HepG2 (cell line): ENCODE results near the gene ACSS1. TPM values are rescaled to one million over a fixed set of nuclear protein-coding genes. Genes with fewer than 3 reads are reported as not detected.

Experiments
- ELF3 ChIP-seq: IDR thresholded peaks from 2 replicates; pipeline ENCODE4 v1.6.1; 2016; ENCODE audit warnings: missing genetic modification reagents, missing compliant biosample characterization
- FOXO4 ChIP-seq: sonication (generic); formaldehyde crosslinking; conservative IDR thresholded peaks from 2 replicates; pipeline ENCODE4 v1.8.1; 2023; ENCODE audit warnings: missing genetic modification reagents
- GATA4 ChIP-seq: sonication (generic); IDR thresholded peaks from 2 replicates; pipeline ENCODE4 v1.6.1; 2016; ENCODE audit warnings: antibody characterized with exemption, low read depth, borderline replicate concordance
- GTF3A ChIP-seq: sonication (generic); formaldehyde crosslinking; conservative IDR thresholded peaks from 2 replicates; pipeline ENCODE4 v1.4.0; 2020; ENCODE audit warnings: mild to moderate bottlenecking, missing genetic modification reagents
- HOXA7 ChIP-seq: sonication (generic); formaldehyde crosslinking; IDR thresholded peaks from 2 replicates; pipeline ENCODE4 v1.8.1; 2022; ENCODE audit warnings: mild to moderate bottlenecking, missing genetic modification reagents, moderate library complexity
- KLF11 ChIP-seq: IDR thresholded peaks from 2 replicates; pipeline ENCODE4 v1.6.1; 2016; ENCODE audit warnings: missing compliant biosample characterization
- MAF1 ChIP-seq: sonication (generic); formaldehyde crosslinking; IDR thresholded peaks from 2 replicates; pipeline ENCODE4 v1.5.0; 2020; ENCODE audit warnings: missing genetic modification reagents, borderline replicate concordance
- POLR2G ChIP-seq: fragments of 200-400 bp; formaldehyde crosslinking; IDR thresholded peaks from 2 replicates; pipeline ENCODE4 v1.6.1; 2018; ENCODE audit warnings: mild to moderate bottlenecking, low read depth, low read length, moderate library complexity
- ZKSCAN8 ChIP-seq: IDR thresholded peaks from 2 replicates; pipeline ENCODE4 v1.6.1; 2016; ENCODE audit warnings: borderline replicate concordance, missing genetic modification reagents, missing compliant biosample characterization
- ZNF44 ChIP-seq: sonication (generic); formaldehyde crosslinking; IDR thresholded peaks from 2 replicates; pipeline ENCODE4 v1.5.1; 2020; ENCODE audit warnings: mild to moderate bottlenecking, missing genetic modification reagents
- ZNF484 ChIP-seq: sonication (generic); formaldehyde crosslinking; IDR thresholded peaks from 2 replicates; pipeline ENCODE4 v1.5.1; 2020; ENCODE audit warnings: mild to moderate bottlenecking, low read depth, missing genetic modification reagents, borderline replicate concordance
- ZNF691 ChIP-seq: sonication (generic); formaldehyde crosslinking; IDR thresholded peaks from 2 replicates; pipeline ENCODE4 v1.4.0; 2020; ENCODE audit warnings: missing genetic modification reagents, low read depth, mild to moderate bottlenecking, borderline replicate concordance
- ZNF7 ChIP-seq: IDR thresholded peaks from 2 replicates; pipeline ENCODE4 v1.6.1; 2016; ENCODE audit warnings: missing biosample characterization, missing genetic modification reagents
- ZNF792 ChIP-seq: IDR thresholded peaks from 2 replicates; pipeline ENCODE4 v1.6.1; 2016
- polyA plus RNA-seq, 8 experiments: library from polyadenylated mRNA; depleted of rRNA in 3 of 8; stranded (reverse) in 7 of 8; unstranded in 1 of 8; fragments of >200 nt; fragmentation: Illumina TruSeq in 4 of 8; extraction: Trizol in 4 of 8; gene quantifications; 2 replicates each; pipeline versions ENCODE4 v1.2.1 to v1.2.3, GENCODE V29; 2011 to 2016; ENCODE audit warnings: low read depth in 4 of 8, missing spikeins in 1 of 8, mixed read lengths in 1 of 8; ENCODE audit not compliant: insufficient read depth in 1 of 8
- total RNA-seq, 5 experiments: library from RNA; depleted of rRNA; stranded (reverse); fragments of >200 nt; fragmentation: Illumina TruSeq; extraction: Trizol; gene quantifications; 2 replicates each; pipeline ENCODE4 v1.2.3, GENCODE V29; 2016; ENCODE audit warnings: low read depth in 1 of 5
- TF ChIP-seq, protein P1 (sequence below): sonication (generic); formaldehyde crosslinking; IDR thresholded peaks from 2 replicates; pipeline ENCODE4 v1.5.0; 2020; ENCODE audit warnings: mild to moderate bottlenecking, missing genetic modification reagents, moderate library complexity
- TF ChIP-seq, protein P2 (sequence below): sonication (generic); formaldehyde crosslinking; IDR thresholded peaks from 2 replicates; pipeline ENCODE4 v1.5.0; 2020; ENCODE audit warnings: mild to moderate bottlenecking, missing genetic modification reagents
- TF ChIP-seq, protein P3 (sequence below): sonication (generic); formaldehyde crosslinking; IDR thresholded peaks from 2 replicates; pipeline ENCODE4 v1.5.1; 2020; ENCODE audit warnings: mild to moderate bottlenecking, missing genetic modification reagents, borderline replicate concordance

ACSS1 gene
- total and polyA plus RNA-seq, 2 of the 13 experiments (the other 11 are each of a cell fraction or from before 2014, with no cell fraction given): 15.2 to 41.6 TPM

DNA sequence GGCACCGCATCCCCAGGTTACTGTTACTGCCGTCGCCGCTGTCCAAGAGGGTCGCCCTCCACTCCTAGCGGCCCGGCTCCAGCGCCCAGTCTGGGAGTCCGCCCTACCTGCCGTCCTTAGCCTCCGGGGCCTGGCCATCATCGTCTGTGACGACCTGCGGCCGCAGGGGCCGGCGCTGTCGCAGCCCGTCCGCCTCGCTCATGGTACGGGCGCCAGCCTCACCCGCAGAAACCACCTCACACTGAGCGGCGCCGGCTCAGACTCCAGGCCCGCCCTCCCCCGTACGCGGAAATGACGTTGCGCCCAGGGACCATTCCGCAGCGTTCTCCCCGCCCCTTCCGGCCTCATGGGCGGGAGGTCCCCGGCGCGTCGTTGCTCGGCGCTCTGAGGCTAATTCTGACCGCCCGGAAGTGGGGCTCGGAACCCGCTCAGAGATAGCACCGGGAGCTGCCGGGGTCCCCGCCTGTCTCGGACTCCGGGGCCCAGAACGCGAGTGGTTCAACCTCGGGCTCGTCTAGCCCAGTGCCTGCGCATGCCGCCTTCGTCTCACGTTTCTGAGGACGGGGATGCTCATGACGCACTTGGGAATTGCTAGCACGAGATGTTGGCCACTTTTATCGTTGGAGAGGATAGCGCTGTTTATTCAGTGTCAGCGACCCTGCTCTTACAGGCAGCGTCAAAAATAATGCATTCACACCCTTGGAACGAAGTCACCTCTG is 65.3 kb downstream of the ACSS1 start, which contains the start of gene APMAP (continued):
- TF ChIP-seq, protein P1, sequence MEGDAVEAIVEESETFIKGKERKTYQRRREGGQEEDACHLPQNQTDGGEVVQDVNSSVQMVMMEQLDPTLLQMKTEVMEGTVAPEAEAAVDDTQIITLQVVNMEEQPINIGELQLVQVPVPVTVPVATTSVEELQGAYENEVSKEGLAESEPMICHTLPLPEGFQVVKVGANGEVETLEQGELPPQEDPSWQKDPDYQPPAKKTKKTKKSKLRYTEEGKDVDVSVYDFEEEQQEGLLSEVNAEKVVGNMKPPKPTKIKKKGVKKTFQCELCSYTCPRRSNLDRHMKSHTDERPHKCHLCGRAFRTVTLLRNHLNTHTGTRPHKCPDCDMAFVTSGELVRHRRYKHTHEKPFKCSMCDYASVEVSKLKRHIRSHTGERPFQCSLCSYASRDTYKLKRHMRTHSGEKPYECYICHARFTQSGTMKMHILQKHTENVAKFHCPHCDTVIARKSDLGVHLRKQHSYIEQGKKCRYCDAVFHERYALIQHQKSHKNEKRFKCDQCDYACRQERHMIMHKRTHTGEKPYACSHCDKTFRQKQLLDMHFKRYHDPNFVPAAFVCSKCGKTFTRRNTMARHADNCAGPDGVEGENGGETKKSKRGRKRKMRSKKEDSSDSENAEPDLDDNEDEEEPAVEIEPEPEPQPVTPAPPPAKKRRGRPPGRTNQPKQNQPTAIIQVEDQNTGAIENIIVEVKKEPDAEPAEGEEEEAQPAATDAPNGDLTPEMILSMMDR (CRISPR knock-in tag): peak; percentile 24
- TF ChIP-seq, protein P2, sequence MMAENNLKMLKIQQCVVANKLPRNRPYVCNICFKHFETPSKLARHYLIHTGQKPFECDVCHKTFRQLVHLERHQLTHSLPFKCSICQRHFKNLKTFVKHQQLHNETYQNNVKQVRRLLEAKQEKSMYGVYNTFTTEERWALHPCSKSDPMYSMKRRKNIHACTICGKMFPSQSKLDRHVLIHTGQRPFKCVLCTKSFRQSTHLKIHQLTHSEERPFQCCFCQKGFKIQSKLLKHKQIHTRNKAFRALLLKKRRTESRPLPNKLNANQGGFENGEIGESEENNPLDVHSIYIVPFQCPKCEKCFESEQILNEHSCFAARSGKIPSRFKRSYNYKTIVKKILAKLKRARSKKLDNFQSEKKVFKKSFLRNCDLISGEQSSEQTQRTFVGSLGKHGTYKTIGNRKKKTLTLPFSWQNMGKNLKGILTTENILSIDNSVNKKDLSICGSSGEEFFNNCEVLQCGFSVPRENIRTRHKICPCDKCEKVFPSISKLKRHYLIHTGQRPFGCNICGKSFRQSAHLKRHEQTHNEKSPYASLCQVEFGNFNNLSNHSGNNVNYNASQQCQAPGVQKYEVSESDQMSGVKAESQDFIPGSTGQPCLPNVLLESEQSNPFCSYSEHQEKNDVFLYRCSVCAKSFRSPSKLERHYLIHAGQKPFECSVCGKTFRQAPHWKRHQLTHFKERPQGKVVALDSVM: peak; percentile 60
- TF ChIP-seq FOXO4 (CRISPR knock-in tag) (no peak), ZNF691 (peak; percentile 98), POLR2G (peak; percentile 99), KLF11 (peak; percentile 97), ZNF44 (CRISPR knock-in tag) (peak; percentile 96), ZNF484 (CRISPR knock-in tag) (no peak), ZNF7 (peak; percentile 8; the same call in 1 of the 2 replicates), GTF3A (no peak), GATA4 (peak; percentile 93), ZKSCAN8 (CRISPR knock-in tag) (0 out of 2 replicates have a peak, but pooled peaks have one; percentile 6), MAF1 (CRISPR knock-in tag) (peak; percentile 94), ELF3 (CRISPR knock-in tag) (peak; percentile 95), ZNF792 (CRISPR knock-in tag) (peak; percentile 98), HOXA7 (CRISPR knock-in tag) (0 out of 2 replicates have a peak, but pooled peaks have one; percentile 61)
- TF ChIP-seq, protein P3, sequence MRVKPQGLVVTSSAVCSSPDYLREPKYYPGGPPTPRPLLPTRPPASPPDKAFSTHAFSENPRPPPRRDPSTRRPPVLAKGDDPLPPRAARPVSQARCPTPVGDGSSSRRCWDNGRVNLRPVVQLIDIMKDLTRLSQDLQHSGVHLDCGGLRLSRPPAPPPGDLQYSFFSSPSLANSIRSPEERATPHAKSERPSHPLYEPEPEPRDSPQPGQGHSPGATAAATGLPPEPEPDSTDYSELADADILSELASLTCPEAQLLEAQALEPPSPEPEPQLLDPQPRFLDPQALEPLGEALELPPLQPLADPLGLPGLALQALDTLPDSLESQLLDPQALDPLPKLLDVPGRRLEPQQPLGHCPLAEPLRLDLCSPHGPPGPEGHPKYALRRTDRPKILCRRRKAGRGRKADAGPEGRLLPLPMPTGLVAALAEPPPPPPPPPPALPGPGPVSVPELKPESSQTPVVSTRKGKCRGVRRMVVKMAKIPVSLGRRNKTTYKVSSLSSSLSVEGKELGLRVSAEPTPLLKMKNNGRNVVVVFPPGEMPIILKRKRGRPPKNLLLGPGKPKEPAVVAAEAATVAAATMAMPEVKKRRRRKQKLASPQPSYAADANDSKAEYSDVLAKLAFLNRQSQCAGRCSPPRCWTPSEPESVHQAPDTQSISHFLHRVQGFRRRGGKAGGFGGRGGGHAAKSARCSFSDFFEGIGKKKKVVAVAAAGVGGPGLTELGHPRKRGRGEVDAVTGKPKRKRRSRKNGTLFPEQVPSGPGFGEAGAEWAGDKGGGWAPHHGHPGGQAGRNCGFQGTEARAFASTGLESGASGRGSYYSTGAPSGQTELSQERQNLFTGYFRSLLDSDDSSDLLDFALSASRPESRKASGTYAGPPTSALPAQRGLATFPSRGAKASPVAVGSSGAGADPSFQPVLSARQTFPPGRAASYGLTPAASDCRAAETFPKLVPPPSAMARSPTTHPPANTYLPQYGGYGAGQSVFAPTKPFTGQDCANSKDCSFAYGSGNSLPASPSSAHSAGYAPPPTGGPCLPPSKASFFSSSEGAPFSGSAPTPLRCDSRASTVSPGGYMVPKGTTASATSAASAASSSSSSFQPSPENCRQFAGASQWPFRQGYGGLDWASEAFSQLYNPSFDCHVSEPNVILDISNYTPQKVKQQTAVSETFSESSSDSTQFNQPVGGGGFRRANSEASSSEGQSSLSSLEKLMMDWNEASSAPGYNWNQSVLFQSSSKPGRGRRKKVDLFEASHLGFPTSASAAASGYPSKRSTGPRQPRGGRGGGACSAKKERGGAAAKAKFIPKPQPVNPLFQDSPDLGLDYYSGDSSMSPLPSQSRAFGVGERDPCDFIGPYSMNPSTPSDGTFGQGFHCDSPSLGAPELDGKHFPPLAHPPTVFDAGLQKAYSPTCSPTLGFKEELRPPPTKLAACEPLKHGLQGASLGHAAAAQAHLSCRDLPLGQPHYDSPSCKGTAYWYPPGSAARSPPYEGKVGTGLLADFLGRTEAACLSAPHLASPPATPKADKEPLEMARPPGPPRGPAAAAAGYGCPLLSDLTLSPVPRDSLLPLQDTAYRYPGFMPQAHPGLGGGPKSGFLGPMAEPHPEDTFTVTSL: no peak; the same call in 1 of the 2 replicates
